HEK293 (cell line): Measurements from ENCODE around the gene C16orf92.

Experiments used
- CTCF ChIA-PET: fragments of 350-600 bp; formaldehyde crosslinking; extraction: SDS; loops from one replicate; lab custom pipeline; 2021; ENCODE audit warnings: antibody characterized with exemption; lab: Yijun Ruan, JAX
- POLR2A ChIA-PET: fragments of 300-600 bp; formaldehyde crosslinking; extraction: SDS; loops from one replicate; lab custom pipeline; 2020; ENCODE audit warnings: antibody characterized with exemption, inconsistent platforms; lab: Yijun Ruan, JAX
- H3K27ac ChIP-seq: fragments of 200-500 bp; sonication (Bioruptor generic); 2 replicates; pipeline ENCODE4 v1.5.1; 2014; ENCODE audit warnings: low read depth, low read length, control low read depth, inconsistent platforms; ENCODE audit errors: extremely low read depth
- H3K36me3 ChIP-seq, 2 experiments: fragments of 200-500 bp in 1 of 2; sonication (Bioruptor generic) in 1 of 2; 1 replicate in 1 of 2; 2 replicates in 1 of 2; pipeline ENCODE4 v1.5.1; 2014 to 2017; ENCODE audit warnings: inconsistent platforms in 2 of 2, low read length in 2 of 2; ENCODE audit not compliant: control insufficient read depth in 2 of 2, insufficient read depth in 1 of 2
- H3K4me1 ChIP-seq: fragments of 200-500 bp; sonication (Bioruptor generic); 2 replicates; pipeline ENCODE4 v1.5.1; 2014; ENCODE audit warnings: mild to moderate bottlenecking, low read length, inconsistent platforms; ENCODE audit not compliant: control insufficient read depth, insufficient read depth
- H3K4me3 ChIP-seq: 2 replicates; pipeline ENCODE4 v1.5.1; 2011; ENCODE audit warnings: low read depth, mild to moderate bottlenecking, control low read depth, low read length, moderate library complexity
- H3K9me3 ChIP-seq: fragments of 200-500 bp; sonication (Bioruptor generic); 2 replicates; pipeline ENCODE4 v1.5.1; 2014; ENCODE audit warnings: low read depth, low read length, inconsistent platforms; ENCODE audit not compliant: control insufficient read depth, insufficient read depth
- GLI4 ChIP-seq: fragments of 450-650 bp; formaldehyde crosslinking; IDR thresholded peaks from 2 replicates; pipeline ENCODE4 v1.5.1; 2016; ENCODE audit warnings: missing biosample characterization, missing genetic modification characterization
- KLF16 ChIP-seq: fragments of 450-650 bp; formaldehyde crosslinking; IDR thresholded peaks from 2 replicates; pipeline ENCODE4 v1.5.1; 2017; ENCODE audit warnings: missing biosample characterization, missing genetic modification characterization
- REPIN1 ChIP-seq: fragments of 450-650 bp; formaldehyde crosslinking; IDR thresholded peaks from 2 replicates; pipeline ENCODE4 v1.5.1; 2017; ENCODE audit warnings: missing biosample characterization, missing genetic modification characterization, low read depth
- ZBTB1 ChIP-seq: fragments of 450-650 bp; formaldehyde crosslinking; IDR thresholded peaks from 2 replicates; pipeline ENCODE4 v1.5.1; 2016; ENCODE audit warnings: missing biosample characterization, missing genetic modification characterization
- ZBTB17 ChIP-seq: fragments of 450-650 bp; formaldehyde crosslinking; IDR thresholded peaks from 2 replicates; pipeline ENCODE4 v1.5.1; 2016; ENCODE audit warnings: missing biosample characterization, missing genetic modification characterization
- ZFHX2 ChIP-seq: fragments of 450-650 bp; formaldehyde crosslinking; conservative IDR thresholded peaks from 2 replicates; pipeline ENCODE4 v1.5.1; 2016; ENCODE audit warnings: missing biosample characterization, missing genetic modification characterization
- ZFP37 ChIP-seq: fragments of 450-650 bp; formaldehyde crosslinking; IDR thresholded peaks from 2 replicates; pipeline ENCODE4 v1.5.1; 2016; ENCODE audit warnings: missing biosample characterization, missing genetic modification characterization
- ZNF16 ChIP-seq: fragments of 450-650 bp; formaldehyde crosslinking; IDR thresholded peaks from 2 replicates; pipeline ENCODE4 v1.5.1; 2016; ENCODE audit warnings: low read depth, missing biosample characterization, missing genetic modification characterization
- ZNF202 ChIP-seq: fragments of 450-650 bp; formaldehyde crosslinking; IDR thresholded peaks from 2 replicates; pipeline ENCODE4 v1.5.1; 2016; ENCODE audit warnings: missing biosample characterization, missing genetic modification characterization, borderline replicate concordance
- ZNF37A ChIP-seq: fragments of 450-650 bp; IDR thresholded peaks from 2 replicates; pipeline ENCODE4 v1.5.1; 2018; ENCODE audit warnings: missing biosample characterization, missing genetic modification characterization
- ZNF391 ChIP-seq: fragments of 450-650 bp; formaldehyde crosslinking; IDR thresholded peaks from 2 replicates; pipeline ENCODE4 v1.5.1; 2016; ENCODE audit warnings: low read depth, missing biosample characterization, missing genetic modification characterization, borderline replicate concordance
- ZNF488 ChIP-seq: fragments of 450-650 bp; formaldehyde crosslinking; IDR thresholded peaks from 2 replicates; pipeline ENCODE4 v1.5.1; 2016; ENCODE audit warnings: missing biosample characterization, missing genetic modification characterization
- ZNF621 ChIP-seq: fragments of 450-650 bp; formaldehyde crosslinking; IDR thresholded peaks from 2 replicates; pipeline ENCODE4 v1.5.1; 2017; ENCODE audit warnings: missing biosample characterization, missing genetic modification characterization
- ZNF76 ChIP-seq: fragments of 450-650 bp; formaldehyde crosslinking; IDR thresholded peaks from 2 replicates; pipeline ENCODE4; 2016; ENCODE audit warnings: low read depth, missing biosample characterization, missing genetic modification characterization, borderline replicate concordance
- ZNF837 ChIP-seq: fragments of 450-650 bp; formaldehyde crosslinking; IDR thresholded peaks from 2 replicates; pipeline ENCODE4 v1.5.1; 2016; ENCODE audit warnings: missing biosample characterization, missing genetic modification characterization
- TF ChIP-seq, protein P1 (sequence below): fragments of 450-650 bp; IDR thresholded peaks from 2 replicates; pipeline ENCODE4 v1.5.1; 2018; ENCODE audit warnings: missing biosample characterization, mild to moderate bottlenecking, missing genetic modification characterization
- TF ChIP-seq, protein P2 (sequence below): fragments of 450-650 bp; formaldehyde crosslinking; IDR thresholded peaks from 2 replicates; pipeline ENCODE4 v1.5.1; 2016; ENCODE audit warnings: missing biosample characterization, missing genetic modification characterization
- TF ChIP-seq, protein P3 (sequence below): fragments of 450-650 bp; formaldehyde crosslinking; IDR thresholded peaks from 2 replicates; pipeline ENCODE4 v1.5.1; 2016; ENCODE audit warnings: missing biosample characterization, missing genetic modification characterization, borderline replicate concordance

Gene C16orf92

GRCh38 chr16:29987371-29988085, 35.5 kb upstream of the C16orf92 start:
- CTCF ChIA-PET = interaction anchor here (0.5 to 1.8 kb wide), 2 partner anchors 45 to 139 kb away, joined by 4 read pairs; no protein-coding TSS in a partner anchor
- peaks cover 42 to 100% of the 10 kb centered on the region in 2 experiments for H3K36me3 ChIP-seq
- H3K27ac ChIP-seq = no peak overlapping the region

DNA sequence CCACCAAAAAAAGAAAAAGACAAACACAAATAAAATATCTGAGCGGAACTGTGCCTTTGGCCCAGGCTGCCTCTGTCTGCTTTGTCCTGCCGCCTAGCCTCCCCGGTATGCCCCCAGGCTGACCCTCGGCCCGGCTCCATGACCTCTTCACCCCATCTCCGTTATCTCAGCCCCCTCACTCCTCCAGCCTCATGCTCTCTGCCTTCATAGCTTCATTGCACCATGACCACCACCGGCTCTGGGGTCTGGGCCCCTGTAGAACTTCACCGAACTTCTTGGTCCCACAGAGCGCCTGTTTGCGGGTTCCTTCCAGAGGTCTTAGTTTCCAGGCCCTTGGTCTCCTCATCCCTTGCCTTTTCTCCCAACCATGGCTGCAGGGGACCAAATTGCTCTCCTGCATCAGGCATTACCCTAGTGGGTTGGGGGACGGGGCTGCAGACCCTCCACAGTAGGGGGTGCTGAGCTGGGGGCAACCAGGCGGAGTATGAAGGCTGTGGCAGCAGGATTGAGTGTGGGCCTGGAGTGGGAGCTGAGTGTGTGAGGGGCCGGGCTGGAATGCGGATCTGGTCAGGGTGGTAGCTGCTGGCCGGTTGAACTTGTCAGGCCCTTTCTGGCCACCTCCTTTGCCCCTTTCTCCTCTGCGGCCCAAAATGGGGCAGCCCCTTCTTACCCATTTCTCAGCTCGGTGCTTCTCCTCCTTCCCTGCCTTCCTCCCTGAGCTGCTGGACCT, 34.5 kb upstream of the C16orf92 start:
- no peak for TF ChIP-seq ZNF837 (tag by site-specific recombination)
- TF ChIP-seq GLI4 = no peak
- TF ChIP-seq, protein P1, sequence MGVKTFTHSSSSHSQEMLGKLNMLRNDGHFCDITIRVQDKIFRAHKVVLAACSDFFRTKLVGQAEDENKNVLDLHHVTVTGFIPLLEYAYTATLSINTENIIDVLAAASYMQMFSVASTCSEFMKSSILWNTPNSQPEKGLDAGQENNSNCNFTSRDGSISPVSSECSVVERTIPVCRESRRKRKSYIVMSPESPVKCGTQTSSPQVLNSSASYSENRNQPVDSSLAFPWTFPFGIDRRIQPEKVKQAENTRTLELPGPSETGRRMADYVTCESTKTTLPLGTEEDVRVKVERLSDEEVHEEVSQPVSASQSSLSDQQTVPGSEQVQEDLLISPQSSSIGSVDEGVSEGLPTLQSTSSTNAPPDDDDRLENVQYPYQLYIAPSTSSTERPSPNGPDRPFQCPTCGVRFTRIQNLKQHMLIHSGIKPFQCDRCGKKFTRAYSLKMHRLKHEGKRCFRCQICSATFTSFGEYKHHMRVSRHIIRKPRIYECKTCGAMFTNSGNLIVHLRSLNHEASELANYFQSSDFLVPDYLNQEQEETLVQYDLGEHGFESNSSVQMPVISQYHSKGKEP = no peak
- H3K27ac ChIP-seq = no peak overlapping the region
- H3K4me1 ChIP-seq = no peaks in the 10 kb centered on the region
- CTCF ChIA-PET = interaction anchor here (0.6 to 1.8 kb wide), 5 partner anchors 17 to 421 kb away, joined by 3 to 6 read pairs (median 3); no protein-coding TSS in a partner anchor
- POLR2A ChIA-PET = interaction anchor here (1.0 to 2.9 kb wide), 3 partner anchors 10 to 63 kb away, joined by 3 to 7 read pairs (median 3); partner anchors contain the start of gene KCTD13
- H3K9me3 ChIP-seq = no peaks in the 10 kb centered on the region
- no peak overlapping the region for H3K4me3 ChIP-seq
- H3K36me3 ChIP-seq = peaks cover 32 to 100% of the 10 kb centered on the region in 2 experiments

More at GRCh38 chr16:29987371-29988085, 35.5 kb upstream of the C16orf92 start:
- Histone ChIP-seq H3K4me1 (no peaks in the 10 kb centered on the region), H3K4me3 (no peak overlapping the region), H3K9me3 (no peaks in the 10 kb centered on the region)
- POLR2A ChIA-PET = interaction anchor here (0.7 to 2.9 kb wide), 4 partner anchors 8 to 62 kb away, joined by 3 to 22 read pairs (median 6); partner anchors contain the start of genes HIRIP3, INO80E, KCTD13 and TAOK2
- TF ChIP-seq ZNF76 (tag by site-specific recombination) (no peak), ZBTB1 (tag by site-specific recombination) (no peak), ZBTB17 (tag by site-specific recombination) (no peak), ZNF391 (tag by site-specific recombination) (no peak), ZFHX2 (tag by site-specific recombination) (no peak), KLF16 (no peak), ZNF621 (tag by site-specific recombination) (no peak), REPIN1 (tag by site-specific recombination) (no peak), ZNF16 (tag by site-specific recombination) (no peak), ZNF488 (tag by site-specific recombination) (no peak), ZFP37 (tag by site-specific recombination) (no peak), ZNF37A (tag by site-specific recombination) (no peak), ZNF202 (tag by site-specific recombination) (no peak)
- TF ChIP-seq, protein P2, sequence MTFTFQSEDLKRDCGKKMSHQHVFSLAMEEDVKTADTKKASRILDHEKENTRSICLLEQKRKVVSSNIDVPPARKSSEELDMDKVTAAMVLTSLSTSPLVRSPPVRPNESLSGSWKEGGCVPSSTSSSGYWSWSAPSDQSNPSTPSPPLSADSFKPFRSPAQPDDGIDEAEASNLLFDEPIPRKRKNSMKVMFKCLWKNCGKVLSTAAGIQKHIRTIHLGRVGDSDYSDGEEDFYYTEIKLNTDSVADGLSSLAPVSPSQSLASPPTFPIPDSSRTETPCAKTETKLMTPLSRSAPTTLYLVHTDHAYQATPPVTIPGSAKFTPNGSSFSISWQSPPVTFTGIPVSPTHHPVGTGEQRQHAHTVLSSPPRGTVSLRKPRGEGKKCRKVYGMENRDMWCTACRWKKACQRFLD (tag by site-specific recombination) = no peak
- TF ChIP-seq, protein P3, sequence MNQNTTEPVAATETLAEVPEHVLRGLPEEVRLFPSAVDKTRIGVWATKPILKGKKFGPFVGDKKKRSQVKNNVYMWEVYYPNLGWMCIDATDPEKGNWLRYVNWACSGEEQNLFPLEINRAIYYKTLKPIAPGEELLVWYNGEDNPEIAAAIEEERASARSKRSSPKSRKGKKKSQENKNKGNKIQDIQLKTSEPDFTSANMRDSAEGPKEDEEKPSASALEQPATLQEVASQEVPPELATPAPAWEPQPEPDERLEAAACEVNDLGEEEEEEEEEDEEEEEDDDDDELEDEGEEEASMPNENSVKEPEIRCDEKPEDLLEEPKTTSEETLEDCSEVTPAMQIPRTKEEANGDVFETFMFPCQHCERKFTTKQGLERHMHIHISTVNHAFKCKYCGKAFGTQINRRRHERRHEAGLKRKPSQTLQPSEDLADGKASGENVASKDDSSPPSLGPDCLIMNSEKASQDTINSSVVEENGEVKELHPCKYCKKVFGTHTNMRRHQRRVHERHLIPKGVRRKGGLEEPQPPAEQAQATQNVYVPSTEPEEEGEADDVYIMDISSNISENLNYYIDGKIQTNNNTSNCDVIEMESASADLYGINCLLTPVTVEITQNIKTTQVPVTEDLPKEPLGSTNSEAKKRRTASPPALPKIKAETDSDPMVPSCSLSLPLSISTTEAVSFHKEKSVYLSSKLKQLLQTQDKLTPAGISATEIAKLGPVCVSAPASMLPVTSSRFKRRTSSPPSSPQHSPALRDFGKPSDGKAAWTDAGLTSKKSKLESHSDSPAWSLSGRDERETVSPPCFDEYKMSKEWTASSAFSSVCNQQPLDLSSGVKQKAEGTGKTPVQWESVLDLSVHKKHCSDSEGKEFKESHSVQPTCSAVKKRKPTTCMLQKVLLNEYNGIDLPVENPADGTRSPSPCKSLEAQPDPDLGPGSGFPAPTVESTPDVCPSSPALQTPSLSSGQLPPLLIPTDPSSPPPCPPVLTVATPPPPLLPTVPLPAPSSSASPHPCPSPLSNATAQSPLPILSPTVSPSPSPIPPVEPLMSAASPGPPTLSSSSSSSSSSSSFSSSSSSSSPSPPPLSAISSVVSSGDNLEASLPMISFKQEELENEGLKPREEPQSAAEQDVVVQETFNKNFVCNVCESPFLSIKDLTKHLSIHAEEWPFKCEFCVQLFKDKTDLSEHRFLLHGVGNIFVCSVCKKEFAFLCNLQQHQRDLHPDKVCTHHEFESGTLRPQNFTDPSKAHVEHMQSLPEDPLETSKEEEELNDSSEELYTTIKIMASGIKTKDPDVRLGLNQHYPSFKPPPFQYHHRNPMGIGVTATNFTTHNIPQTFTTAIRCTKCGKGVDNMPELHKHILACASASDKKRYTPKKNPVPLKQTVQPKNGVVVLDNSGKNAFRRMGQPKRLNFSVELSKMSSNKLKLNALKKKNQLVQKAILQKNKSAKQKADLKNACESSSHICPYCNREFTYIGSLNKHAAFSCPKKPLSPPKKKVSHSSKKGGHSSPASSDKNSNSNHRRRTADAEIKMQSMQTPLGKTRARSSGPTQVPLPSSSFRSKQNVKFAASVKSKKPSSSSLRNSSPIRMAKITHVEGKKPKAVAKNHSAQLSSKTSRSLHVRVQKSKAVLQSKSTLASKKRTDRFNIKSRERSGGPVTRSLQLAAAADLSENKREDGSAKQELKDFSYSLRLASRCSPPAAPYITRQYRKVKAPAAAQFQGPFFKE (tag by site-specific recombination) = no peak
